OCI-LY1 (cell line): ENCODE measurements around the gene GDE1.

ENCODE experiments used
- H2AFZ ChIP-seq: fragments of 200-600 bp; sonication (generic), shearing (Covaris generic); 2 replicates; pipeline ENCODE4 v1.6.0; 2014; ENCODE audit warnings: antibody characterized with exemption, mild to moderate bottlenecking, low read length
- H3F3A ChIP-seq: fragments of 200-600 bp; sonication (generic), shearing (Covaris generic); 2 replicates; pipeline ENCODE4 v1.6.0; 2014; ENCODE audit warnings: mild to moderate bottlenecking, antibody characterized with exemption, low read length, moderate library complexity; ENCODE audit not compliant: insufficient read depth
- H3K27ac ChIP-seq: fragments of 200-600 bp; sonication (generic); 2 replicates; pipeline ENCODE4 v1.5.1; 2014; ENCODE audit warnings: low read length, mixed run types, mild to moderate bottlenecking, low read depth; ENCODE audit not compliant: poor library complexity, severe bottlenecking
- H3K27me3 ChIP-seq: fragments of 200-600 bp; sonication (generic); 2 replicates; pipeline ENCODE4 v1.6.0; 2014; ENCODE audit warnings: antibody characterized with exemption, mild to moderate bottlenecking, low read length, moderate library complexity; ENCODE audit not compliant: insufficient read depth
- H3K36me3 ChIP-seq: fragments of 200-600 bp; sonication (generic); 2 replicates; pipeline ENCODE4 v1.6.1; 2014; ENCODE audit warnings: mild to moderate bottlenecking, antibody characterized with exemption, low read length, moderate library complexity, mixed read lengths; ENCODE audit not compliant: insufficient read depth
- H3K4me1 ChIP-seq: fragments of 200-600 bp; sonication (generic); 2 replicates; pipeline ENCODE4 v1.5.1; 2014; ENCODE audit warnings: mild to moderate bottlenecking, low read length, moderate library complexity; ENCODE audit not compliant: insufficient read depth, severe bottlenecking
- H3K4me2 ChIP-seq: fragments of 200-600 bp; sonication (generic), shearing (Covaris generic); 2 replicates; pipeline ENCODE4 v1.6.1; 2014; ENCODE audit warnings: low read length
- H3K4me3 ChIP-seq: fragments of 200-600 bp; sonication (generic); 2 replicates; pipeline ENCODE4 v1.5.1; 2014; ENCODE audit warnings: low read length, low read depth, mild to moderate bottlenecking, mixed read lengths; ENCODE audit not compliant: poor library complexity, severe bottlenecking
- H3K79me2 ChIP-seq: fragments of 200-600 bp; shearing (Covaris generic); 2 replicates; pipeline ENCODE4 v1.6.1; 2016; ENCODE audit warnings: mixed run types, low read length, mixed read lengths; ENCODE audit not compliant: insufficient read depth
- H3K9ac ChIP-seq: fragments of 200-600 bp; sonication (generic), shearing (Covaris generic); 2 replicates; pipeline ENCODE4 v1.6.1; 2014; ENCODE audit warnings: mild to moderate bottlenecking, low read length, mixed read lengths
- H3K9me2 ChIP-seq: fragments of 200-600 bp; sonication (generic), shearing (Covaris generic); 2 replicates; pipeline ENCODE4 v1.6.1; 2014; ENCODE audit warnings: low read depth, mild to moderate bottlenecking, low read length, mixed read lengths
- H3K9me3 ChIP-seq: fragments of 200-600 bp; shearing (Covaris generic); 2 replicates; pipeline ENCODE4 v1.6.1; 2014; ENCODE audit warnings: low read length, mixed read lengths
- H4K20me1 ChIP-seq: fragments of 200-600 bp; sonication (generic), shearing (Covaris generic); 2 replicates; pipeline ENCODE4 v1.6.0; 2016; ENCODE audit warnings: mild to moderate bottlenecking, low read length; ENCODE audit not compliant: insufficient read depth
- CTCF ChIP-seq: fragments of 200-600 bp; sonication (generic), shearing (Covaris generic); IDR thresholded peaks from 2 replicates; pipeline ENCODE4 v1.5.1; 2017; ENCODE audit warnings: mild to moderate bottlenecking, antibody characterized with exemption, low read length, moderate library complexity, mixed read lengths
- EZH2 ChIP-seq: fragments of 200-600 bp; sonication (generic), shearing (Covaris generic); IDR thresholded peaks from 2 replicates; pipeline ENCODE4 v1.8.0; 2017; ENCODE audit warnings: borderline replicate concordance, mixed run types, mild to moderate bottlenecking, antibody characterized with exemption, low read length, moderate library complexity, mixed read lengths

The GDE1 gene

GRCh38 chr16:19474617-19475016 lies 47.3 kb downstream of the GDE1 start:
- H3K79me2 ChIP-seq = no peaks in the 10 kb centered on the region
- no peaks in the 10 kb centered on the region for H3K9me3 ChIP-seq
- H3F3A ChIP-seq = no peaks in the 10 kb centered on the region
- 0 out of 2 replicates have a peak, but pooled peaks cover 3% of the 10 kb centered on the region for H3K27me3 ChIP-seq
- no peak for TF ChIP-seq CTCF
- no peak overlapping the region for H3K9ac ChIP-seq
- no peak overlapping the region for H3K27ac ChIP-seq
- H4K20me1 ChIP-seq = no peaks in the 10 kb centered on the region
- H2AFZ ChIP-seq = no peak overlapping the region
- no peak overlapping the region for H3K4me2 ChIP-seq
- H3K4me1 ChIP-seq = no peaks in the 10 kb centered on the region
- H3K4me3 ChIP-seq = no peak overlapping the region
- H3K36me3 ChIP-seq = no peaks in the 10 kb centered on the region
- no peaks in the 10 kb centered on the region for H3K9me2 ChIP-seq

- Histone ChIP-seq H3K4me3 (no peak overlapping the region), H3K27me3 (0 out of 2 replicates have a peak, but pooled peaks cover 3% of the 10 kb centered on the region), H2AFZ (no peak overlapping the region)
Observed at GRCh38 chr16:19472482-19472881, 49.4 kb downstream of the GDE1 start.

GRCh38 chr16:19468300-19468699 lies 53.6 kb downstream of the GDE1 start:
- Histone ChIP-seq H3K9me2 (no peaks in the 10 kb centered on the region), H3K4me3 (no peak overlapping the region), H2AFZ (no peak overlapping the region), H3K4me1 (no peaks in the 10 kb centered on the region), H3K79me2 (no peaks in the 10 kb centered on the region), H3K4me2 (no peak overlapping the region), H3K9me3 (no peaks in the 10 kb centered on the region), H3K27ac (no peak overlapping the region), H3K9ac (no peak overlapping the region), H3K36me3 (no peaks in the 10 kb centered on the region), H3F3A (no peaks in the 10 kb centered on the region), H3K27me3 (no peaks in the 10 kb centered on the region), H4K20me1 (no peaks in the 10 kb centered on the region)
- TF ChIP-seq CTCF (no peak), EZH2 (no peak)

More at GRCh38 chr16:19472482-19472881, 49.4 kb downstream of the GDE1 start:
- no peak for TF ChIP-seq EZH2
- Histone ChIP-seq H3K36me3 (no peaks in the 10 kb centered on the region), H3K9me2 (no peaks in the 10 kb centered on the region), H3F3A (no peaks in the 10 kb centered on the region), H3K4me1 (no peaks in the 10 kb centered on the region), H3K79me2 (no peaks in the 10 kb centered on the region), H3K4me2 (no peak overlapping the region), H3K9ac (no peak overlapping the region), H3K9me3 (no peaks in the 10 kb centered on the region), H3K27ac (no peak overlapping the region), H4K20me1 (no peaks in the 10 kb centered on the region)
